CD4-positive, alpha-beta T cell treated with Interleukin-15 for 1 hour (primary cell): ENCODE results near the gene RHBDD2.
A peak's percentile ranks its signal among the peaks of the same experiment; 100 is the strongest.
"Not testable (repeated sequence)": the region's sequence is repeated elsewhere in the genome, so short reads cannot be mapped to it uniquely, and the experiment has no call there.

Experiments
- DNase-seq: peaks from one replicate; pipeline ENCODE4 v3.0.0-alpha.2; 2020

Gene RHBDD2

DNA sequence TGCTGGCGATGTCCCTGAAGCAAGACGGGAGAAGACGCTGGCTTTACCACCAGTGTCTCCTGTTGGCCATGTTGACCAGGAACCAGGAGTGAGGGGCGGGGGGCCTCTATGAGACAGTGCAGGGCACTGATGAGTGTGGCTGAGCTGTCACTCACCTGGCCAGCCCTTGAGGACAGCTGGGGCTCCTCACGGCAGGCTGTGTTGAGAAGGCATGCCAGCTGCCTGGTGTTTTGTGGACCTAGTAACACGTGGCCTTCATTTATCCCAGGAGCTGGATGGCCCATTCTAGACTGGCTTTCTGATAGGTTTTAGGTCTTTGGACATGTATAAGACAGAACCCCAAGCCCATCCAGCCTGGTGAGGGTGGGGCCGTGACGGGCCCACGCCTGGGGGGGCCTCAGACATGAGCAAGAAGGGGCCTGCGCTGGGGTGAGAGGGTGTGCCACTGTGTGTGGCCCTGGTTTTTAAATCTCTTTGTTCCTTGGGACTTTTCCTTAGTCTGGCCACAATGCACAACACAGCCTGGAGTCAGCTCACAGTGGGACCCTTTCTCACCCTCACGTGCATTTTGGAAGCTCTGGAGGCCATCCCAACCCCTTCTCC, 10.5 kb downstream of the RHBDD2 start:
- no peak for DNase-seq

DNA sequence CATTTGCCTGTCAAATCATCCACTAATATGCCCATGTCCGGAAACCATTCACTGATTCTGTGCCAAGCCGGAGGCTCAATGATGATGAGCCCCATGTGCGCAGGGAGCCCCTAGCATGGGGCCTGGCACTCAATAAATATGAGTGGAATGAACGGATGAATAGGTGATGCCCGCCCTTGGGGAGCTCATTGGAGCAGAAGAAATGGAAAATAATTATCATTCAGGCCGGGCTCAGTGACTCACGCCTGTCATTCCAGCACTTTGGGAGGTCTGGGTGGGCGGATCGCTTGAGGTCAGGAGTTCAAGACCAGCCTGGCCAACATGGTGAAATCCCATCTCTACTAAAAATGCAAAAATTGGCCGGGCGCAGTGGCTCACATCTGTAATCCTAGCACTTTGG, 11.0 kb downstream of the RHBDD2 start:
- DNase-seq, result no peak

DNA sequence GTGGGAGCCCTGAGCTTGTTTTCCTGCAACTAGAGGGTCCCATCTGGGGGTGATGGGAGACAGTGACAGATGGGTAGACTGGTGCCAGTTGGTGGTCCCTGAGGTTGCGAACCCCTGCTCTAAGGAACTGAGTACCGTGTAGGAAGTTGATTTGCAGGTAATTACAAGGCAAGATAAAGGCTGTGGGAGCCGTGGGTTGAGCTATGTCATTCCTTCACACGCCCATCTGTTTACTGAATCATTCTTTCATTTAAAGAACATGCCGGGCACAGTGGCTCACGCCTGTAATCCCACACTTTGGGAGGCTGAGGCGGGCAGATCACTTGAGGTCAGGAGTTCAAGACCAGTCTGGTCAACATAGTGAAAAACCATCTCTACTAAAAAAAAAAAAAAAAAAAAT, 12.4 kb downstream of the RHBDD2 start:
- not testable (repeated sequence) for DNase-seq

DNA sequence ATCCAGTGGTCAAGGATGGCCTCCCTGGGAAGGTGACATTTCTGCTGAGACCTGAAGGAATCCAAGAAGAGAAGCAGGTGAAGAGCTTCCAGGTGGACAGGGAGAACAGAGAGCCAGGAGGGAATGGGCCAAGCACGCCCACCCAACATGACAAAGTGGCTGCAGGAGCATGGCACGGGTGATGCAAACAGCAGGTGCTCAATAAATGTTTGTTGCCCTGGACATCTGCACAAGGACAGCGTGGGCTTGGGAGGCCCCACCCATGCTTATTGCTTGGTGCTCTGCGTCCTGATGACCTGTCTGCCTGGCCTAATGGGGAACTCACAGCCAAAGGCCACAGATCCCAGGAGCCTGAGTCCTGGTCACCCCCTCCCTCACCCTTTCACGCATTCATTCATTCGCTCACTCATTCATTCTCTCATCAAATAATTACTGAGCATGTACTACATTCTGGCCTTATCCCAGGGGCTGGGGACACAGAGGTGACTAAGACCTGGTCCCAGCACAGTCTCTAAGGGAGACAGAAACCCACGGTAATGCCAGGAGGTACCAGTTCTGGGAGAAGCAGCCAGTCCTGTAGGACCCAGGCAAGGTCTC, 13.1 kb downstream of the RHBDD2 start:
- no peak for DNase-seq

DNA sequence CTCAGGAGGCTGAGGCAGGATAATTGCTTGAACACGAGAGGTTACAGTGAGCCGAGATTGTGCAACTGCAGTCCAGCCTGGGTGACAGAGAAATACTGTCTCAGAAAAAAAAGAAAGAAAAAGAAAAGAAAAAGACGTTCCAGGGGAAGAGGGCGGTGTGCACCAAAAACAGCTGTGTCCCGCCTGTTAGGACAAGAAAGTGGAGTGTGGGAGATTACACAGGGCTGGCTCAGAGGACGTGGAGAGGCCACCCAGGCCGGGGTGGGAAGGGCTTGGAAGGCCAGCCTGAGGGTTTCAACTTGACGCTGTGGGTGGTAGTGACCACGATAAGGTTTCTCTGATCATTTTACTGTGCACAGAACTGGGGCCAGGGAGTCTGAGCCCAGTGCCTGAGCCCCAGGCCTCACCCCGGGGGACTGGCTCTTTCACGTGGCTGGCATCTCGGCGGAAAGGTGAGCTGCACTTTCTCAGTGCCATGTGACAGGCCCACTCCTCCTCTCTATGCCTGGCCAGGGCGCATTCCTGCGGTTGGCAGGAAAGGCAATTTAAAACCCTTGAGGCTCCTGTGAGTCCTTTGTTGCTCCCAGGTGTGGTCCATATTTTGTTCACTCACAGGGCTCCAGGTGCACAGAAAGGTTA, 13.9 kb downstream of the RHBDD2 start:
- DNase-seq, result no peak

DNA sequence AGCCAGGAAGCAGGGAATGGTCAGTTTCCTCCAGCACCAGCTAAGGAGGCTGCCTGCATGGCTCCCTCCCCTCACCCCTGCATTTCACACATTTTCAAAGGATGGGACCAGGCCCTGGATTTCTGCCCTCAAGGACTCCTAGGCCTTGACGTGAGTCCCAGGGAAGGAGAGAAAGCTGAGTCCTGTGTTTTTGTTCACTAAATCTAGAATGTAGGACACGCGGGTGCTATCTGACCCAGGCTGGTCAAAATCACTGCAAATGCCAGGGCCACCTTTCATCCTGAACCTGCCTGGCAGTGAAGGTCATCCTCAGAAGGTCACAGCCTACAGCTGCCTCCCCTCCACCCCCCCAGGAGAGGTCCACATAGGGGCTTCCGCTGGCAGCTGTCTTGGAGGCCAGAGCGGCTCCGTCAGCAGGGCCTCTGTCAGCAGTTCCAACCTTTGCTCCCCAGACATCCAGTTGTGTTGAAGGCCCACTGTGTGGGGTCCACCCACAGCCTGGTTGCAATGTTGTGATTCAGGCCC, 18.0 kb downstream of the RHBDD2 start:
- no peak for DNase-seq

DNA sequence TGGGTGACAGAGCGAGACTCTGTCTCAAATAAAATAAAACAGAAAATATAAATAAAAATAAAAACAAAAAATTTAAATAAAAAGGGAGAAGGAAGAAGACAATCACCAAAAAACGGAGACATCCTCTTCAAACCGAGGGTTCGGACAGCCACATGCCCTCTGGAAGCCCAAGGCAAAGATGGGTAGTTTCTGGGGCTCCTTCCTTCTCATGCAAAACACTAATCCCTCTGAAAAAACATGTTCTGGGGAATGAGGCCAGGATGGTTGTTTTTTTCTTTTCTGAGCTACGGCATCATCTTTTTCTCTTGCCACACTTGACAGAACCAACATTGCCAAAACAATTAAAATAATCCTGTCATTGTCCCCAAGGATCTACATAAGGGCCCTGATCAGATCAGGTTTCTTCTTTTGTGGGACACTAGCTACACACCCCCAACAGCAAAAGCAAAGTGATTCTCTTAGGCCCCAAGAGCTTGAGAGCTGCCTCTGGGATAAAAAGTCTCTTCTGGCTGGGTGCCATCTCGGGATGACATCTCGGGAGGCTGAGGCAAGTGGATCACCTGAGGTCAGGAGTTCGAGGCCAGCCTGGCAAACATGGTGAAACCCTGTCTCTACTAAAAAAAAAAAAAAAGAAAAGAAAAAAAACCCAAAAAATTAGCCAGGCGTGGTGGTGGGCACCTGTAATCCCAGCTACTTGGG, 21.9 kb downstream of the RHBDD2 start:
- no peak for DNase-seq

DNA sequence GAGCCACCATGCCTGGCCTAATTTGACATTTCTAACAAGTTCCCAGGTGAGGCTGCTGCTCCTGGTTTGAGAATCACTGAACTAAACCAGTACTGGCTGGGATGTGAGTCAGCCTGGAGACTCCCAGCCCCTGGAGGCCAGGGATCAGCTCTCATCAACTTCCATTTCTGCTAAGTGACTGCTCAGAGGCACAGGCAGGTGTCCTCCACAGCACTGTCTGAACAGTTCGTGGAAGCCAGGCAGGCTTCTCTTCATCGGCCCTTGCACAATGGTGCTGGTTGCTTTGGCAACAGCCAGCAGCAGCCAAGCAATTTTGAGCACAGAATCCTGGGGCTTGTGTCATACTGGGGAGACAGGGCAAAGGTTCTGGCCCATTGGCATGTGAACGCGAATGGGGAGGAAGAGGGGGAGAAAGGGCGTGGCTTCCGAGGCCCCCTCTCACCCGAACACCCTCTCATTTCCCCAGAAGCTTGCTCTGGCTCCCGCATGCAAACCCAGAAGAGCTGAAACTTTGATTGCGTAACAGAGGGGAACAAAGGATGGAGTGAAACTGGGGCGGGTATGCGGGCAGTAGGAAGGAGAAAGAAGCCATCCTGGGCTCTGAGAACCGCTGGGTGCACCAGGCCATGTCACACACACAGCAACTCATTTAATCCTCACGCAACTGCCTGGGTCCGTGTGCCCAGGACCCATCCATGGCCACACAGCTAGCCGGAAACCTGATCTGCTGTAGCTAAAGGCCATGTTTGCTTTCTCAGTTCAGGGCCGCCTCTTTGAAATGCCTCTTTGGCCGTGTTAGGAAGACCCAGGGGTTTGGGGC, 27.2 kb downstream of the RHBDD2 start:
- DNase-seq, result peak; percentile 72

DNA sequence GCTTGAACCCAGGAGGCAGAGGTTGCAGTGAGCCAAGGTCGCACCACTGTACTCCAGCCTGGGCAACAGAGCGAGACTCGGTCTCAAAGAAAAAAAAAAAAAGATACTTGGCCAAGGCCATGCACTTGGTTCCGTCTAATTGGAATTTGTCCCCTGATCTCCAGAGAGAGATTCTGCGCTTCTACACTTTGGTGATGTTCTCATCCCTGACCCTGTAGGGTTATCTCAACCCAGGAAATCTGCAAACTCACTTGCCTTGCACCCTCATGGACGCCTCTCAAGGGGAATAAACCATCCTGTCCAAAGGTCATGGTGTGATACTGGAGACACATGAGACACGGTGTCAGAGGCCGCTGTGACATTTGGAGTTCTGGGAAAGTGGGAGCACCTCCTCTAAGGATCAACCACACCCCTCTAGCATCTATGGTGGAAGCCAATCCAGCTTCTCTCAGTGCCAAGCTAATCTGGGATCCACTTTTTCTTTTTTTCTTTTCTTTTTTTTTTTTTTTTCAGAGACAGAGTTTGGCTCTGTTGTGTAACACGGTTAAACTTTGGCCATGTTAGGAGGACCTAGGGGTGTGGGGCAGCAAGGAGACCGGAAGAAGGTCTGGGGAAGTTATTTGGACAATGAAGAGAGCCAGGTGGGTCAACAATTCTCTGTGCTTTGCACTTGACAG, 28.3 kb downstream of the RHBDD2 start:
- DNase-seq, result no peak

DNA sequence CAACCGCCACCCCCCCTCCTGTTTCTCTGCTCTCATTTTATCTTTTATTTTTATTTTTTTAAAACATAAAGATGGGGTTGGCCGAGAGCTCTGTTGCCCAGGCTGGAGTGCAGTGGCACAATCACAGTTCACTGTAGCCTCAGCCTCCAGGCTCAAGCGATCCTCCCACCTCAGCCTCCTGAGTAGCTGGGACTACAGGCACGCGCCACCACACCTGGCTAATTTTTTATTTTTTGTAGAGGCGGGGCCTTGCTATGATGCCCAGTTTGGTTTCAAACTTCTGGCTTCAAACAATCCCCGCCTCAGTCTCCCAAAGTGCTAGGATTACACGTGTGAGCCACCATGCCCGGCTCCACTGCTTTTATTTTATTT, 28.8 kb downstream of the RHBDD2 start:
- not testable (repeated sequence) for DNase-seq

DNA sequence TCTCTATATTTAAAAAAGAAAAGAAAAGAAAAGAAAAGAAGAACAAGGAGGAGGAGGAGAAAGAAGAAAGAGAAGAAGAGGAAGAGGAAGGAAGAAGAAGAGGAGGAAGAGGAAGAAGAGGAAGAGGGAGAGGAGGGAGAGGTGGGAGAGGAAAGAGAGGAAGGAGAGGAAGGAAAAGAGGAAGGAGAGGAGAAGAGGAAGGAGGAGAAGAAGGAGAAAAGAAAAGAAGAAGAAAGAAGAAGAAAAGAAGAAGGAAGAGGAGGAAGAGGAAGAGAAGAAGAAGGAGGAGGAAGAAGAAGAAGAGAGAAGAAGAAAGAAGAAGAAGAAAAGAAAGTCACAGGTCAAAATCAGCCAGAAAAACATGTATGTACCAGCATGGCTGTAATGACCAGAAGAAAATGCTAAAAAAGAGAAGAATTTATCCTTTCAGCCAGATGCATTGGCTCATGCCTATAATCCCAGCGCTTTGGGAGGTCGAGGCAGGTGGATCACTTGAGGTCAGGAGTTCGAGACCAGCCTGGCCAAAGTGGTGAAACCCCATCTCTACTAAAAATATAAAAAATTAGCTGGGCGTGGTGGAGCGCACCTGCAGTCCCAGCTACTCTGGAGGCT, 30.8 kb downstream of the RHBDD2 start:
- DNase-seq, result no peak

DNA sequence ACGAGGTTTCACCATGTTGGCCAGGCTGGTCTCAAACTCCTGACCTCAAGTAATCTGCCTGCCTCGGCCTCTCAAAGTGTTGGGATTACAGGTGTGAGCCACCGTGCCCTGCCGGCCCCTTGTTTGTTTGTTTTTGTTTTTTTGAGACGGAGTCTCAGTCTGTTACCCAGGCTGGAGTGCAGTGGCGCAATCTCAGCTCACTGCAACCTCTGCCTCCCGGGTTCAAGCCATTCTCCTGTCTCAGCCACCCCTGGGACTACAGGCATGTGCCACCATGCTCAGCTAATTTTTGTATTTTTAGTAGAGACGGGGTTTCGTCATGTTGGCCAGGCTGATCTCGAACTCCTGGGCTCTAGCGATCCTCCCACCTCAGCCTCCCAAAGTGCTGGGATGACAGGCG, 32.4 kb downstream of the RHBDD2 start:
- not testable (repeated sequence) for DNase-seq

DNA sequence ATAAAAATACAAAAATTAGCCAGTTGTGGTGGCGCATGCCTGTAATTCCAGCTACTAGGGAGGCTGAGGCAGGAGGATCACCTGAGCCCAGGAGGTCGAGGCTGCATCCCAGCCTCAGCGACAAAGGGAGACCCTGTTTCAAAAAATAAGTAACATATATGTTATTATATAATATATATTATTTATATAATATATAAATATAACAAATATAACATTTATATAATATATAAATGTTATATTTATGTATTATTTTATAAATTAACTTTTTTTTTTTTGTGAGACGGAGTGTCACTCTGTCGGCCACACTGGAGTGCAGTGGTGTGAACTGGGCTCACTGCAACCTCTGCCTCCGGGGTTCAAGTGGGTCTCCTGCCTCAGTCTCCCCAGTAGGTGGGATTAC, 34.6 kb downstream of the RHBDD2 start:
- no peak for DNase-seq

DNA sequence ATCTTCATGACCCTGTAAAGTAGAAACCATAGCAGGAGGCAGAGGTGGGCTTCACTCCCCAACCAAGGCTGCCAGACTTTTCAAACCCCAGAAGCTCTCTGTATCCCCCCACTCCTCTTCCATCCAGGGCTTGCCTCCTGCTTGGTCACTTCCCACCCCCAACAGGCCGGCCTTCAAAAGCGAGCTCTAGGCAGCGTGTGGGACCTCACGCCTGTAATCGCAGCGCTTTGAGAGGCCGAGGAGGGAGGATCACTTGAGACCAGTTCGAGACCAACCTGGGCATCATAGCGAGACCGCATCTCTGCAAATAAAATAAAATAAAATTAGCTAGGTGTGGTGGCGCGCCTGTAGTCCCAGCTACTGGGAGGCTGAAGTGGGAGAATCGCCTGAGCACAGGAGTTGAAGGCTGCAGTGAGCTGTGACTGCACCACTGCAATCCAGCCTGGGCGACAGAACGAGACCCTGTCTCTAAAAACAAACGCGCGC, 35.4 kb downstream of the RHBDD2 start:
- DNase-seq, result no peak

DNA sequence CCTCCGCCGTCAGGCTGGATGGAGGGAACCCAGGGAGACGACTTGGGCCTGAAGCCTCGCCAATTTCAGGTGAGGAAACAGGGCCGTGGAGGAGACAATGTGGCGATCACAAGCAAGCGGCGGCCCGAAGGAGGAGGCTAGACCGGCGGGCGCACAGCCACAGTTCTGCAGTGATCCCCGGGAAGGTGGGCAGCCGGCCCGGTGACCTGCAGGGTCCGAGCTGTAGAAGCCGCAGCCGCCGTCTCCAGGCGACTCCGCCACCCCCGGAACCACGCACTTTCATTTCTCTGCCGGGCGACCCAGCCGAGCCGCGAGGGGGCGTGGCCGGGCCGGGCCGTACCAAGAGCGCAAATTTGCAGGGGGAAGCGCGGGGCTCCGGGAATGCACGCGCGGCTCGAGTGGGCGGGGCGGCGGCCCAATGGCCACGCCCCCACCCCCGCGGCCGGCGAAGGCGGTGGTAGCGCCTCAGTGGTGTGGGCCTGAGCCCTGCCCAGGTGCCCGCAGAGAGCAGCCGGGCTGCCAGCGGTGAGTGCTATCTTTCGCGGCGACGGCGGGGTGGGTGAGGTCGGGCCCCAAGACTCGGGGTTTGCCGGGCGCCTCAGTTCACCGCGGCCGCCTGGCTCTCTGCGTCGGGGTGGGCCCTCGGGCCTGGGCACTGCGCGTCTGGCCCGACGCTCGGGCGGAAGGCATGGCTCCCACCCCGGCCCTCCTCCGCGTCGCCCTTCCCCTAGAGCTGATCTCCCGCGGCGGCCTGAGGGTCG, 36.0 kb downstream of the RHBDD2 start, which contains the start of gene POR:
POR (plus strand) TSS at position 501 of the 761 bp plus-strand sequence. CDS start 38,847 bp downstream, outside the sequence.
- peak; percentile 96 for DNase-seq

DNA sequence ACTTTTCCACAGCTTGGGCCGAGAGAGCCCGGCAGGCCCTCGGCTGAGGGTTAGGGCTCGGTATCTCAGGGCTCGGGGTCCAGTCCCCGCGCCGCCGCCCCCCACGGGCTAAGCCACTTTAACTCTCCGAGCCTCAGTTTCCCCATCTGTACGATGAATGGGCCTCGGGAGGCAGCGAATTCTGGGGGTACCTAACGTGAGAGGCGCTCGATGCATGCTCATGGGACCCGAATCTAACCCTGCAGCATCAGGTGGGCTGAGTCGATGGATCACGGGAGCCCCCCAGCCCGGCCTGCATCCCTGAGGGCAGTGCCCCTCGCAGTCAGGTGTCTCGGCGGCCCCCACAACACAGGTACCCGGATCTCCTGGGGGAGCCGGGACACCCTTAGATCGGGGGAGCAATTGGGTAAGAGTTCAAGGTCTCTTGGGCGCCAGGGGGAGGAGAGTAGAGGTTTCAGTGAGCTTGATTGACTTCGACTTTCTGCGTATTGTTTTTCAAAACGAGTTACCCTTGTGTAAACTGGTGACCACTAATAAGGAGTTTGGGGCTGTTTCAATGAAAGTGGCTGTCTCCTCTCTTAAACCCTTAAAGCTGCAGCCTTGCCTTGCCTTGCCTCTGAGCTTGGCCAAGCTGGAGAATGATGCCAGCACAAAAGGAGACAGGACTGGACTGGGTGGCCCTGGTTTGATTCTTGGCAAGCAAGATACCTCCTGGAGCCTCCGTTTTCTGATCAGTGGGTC, 36.8 kb downstream of the RHBDD2 start:
- no peak for DNase-seq

DNA sequence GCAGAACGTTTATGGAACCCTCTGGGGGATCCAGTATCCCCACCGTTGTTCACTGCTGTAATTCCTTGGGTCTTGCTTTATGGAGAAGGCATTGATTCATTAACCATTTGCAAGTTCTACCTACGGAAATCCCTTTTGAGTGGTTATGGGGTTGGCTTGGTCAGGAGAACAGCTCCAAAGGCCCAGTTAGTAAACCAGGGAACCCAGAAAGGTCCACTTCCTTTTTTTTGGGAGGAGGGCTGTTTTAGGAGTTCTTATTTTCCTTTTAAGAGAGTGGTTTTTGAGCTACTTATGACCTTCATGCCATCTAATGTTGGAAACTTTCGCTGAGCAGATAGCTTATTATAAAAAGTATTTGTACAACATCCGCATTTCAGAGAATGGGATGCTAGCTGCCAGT, 37.4 kb downstream of the RHBDD2 start:
- no peak for DNase-seq

DNA sequence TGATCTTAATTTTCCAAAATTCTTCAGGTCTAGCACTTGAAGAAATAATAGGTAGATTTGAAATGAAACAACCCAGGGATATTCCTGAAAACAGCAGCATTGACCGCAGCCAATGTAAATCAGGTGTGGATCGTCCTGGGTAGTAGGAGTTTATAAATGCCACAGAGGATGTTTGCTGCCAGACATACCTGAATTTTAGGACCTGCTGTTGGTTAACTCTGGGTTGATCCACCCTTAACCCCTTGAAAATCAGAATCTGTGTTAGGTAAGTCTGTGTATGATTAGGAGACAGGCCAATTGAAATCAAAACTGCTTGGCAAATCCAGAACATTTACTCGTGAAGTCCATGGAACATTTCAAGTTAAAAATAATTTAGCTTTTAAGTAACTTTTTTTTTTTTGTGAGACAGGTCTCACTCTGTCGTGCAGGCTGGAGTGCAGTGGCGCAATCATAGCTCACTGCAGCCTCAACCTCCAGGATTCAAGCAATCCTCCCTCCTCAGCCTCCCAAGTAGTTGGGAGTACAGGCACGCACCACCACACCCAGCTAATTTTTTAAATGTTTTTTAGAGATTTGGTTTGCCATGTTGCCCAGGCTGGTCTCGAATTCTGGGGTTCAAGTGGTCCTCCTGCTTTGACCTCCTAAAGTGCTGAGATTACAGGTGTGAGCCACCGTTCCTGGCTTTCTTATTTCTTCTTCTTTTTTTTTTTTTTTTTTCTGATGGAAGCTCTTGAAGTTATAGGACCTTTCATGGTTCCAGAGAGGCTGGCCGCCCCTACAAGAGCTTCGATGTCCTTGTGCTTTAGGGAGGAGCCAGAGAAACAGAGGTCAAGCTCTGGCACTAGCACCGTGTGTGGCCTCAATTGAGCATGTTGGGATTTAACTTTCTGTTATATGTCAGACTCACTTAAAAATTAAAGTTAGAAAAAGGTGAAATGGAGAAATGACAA, 38.1 kb downstream of the RHBDD2 start:
- DNase-seq, result no peak
